ENCODE measurements around the gene PLAAT3.
"Not testable (repeated sequence)": the region's sequence is repeated elsewhere in the genome, so short reads cannot be mapped to it uniquely, and the experiment has no call there.

Gene PLAAT3

GRCh38 chr11:63608353-63609345 lies 5.6 kb downstream of the PLAAT3 start:
- no peak overlapping the region for H3K27ac ChIP-seq (ENCODE audit: low read depth, low read length, poor library complexity, severe bottlenecking)
- TF ChIP-seq CTCF (IDR thresholded peaks at IDR 0.05; ENCODE audit: low read length), result no peak
- TF ChIP-seq EZH2 (IDR thresholded peaks at IDR 0.05; ENCODE audit: borderline replicate concordance, low read length), result no peak
- H3F3A ChIP-seq (ENCODE audit: insufficient read depth, low read length), result no peaks in the 10 kb centered on the region
- no peaks in the 10 kb centered on the region for H3K36me3 ChIP-seq (ENCODE audit: insufficient read depth, low read length)
- no peak overlapping the region for H3K4me2 ChIP-seq (ENCODE audit: low read length)
- no peak overlapping the region for H3K9ac ChIP-seq (ENCODE audit: low read length)
- no peak overlapping the region for H3K4me3 ChIP-seq (ENCODE audit: low read depth, low read length, poor library complexity, severe bottlenecking)
- no peaks in the 10 kb centered on the region for H3K79me2 ChIP-seq (ENCODE audit: insufficient read depth, low read length)
- no peaks in the 10 kb centered on the region for H3K9me2 ChIP-seq (ENCODE audit: low read depth, low read length)
- H3K9me3 ChIP-seq (ENCODE audit: low read length), result no peaks in the 10 kb centered on the region
- H4K20me1 ChIP-seq (ENCODE audit: insufficient read depth, low read length), result no peaks in the 10 kb centered on the region
- H2AFZ ChIP-seq (ENCODE audit: low read length), result no peak overlapping the region
- no peaks in the 10 kb centered on the region for H3K27me3 ChIP-seq (ENCODE audit: insufficient read depth, low read length)
- H3K4me1 ChIP-seq (ENCODE audit: insufficient read depth, low read length, severe bottlenecking), result peaks cover 2% of the 10 kb centered on the region

- Histone ChIP-seq H3K4me3 (ENCODE audit: low read depth, low read length, poor library complexity, severe bottlenecking) (no peak overlapping the region), H3K9ac (ENCODE audit: low read length) (no peak overlapping the region), H3K9me3 (ENCODE audit: low read length) (no peaks in the 10 kb centered on the region), H3F3A (ENCODE audit: insufficient read depth, low read length) (no peaks in the 10 kb centered on the region), H3K4me2 (ENCODE audit: low read length) (no peak overlapping the region), H4K20me1 (ENCODE audit: insufficient read depth, low read length) (no peaks in the 10 kb centered on the region), H3K79me2 (ENCODE audit: insufficient read depth, low read length) (no peaks in the 10 kb centered on the region), H3K27me3 (ENCODE audit: insufficient read depth, low read length) (no peaks in the 10 kb centered on the region), H3K4me1 (ENCODE audit: insufficient read depth, low read length, severe bottlenecking) (no peaks in the 10 kb centered on the region), H3K36me3 (ENCODE audit: insufficient read depth, low read length) (no peaks in the 10 kb centered on the region), H2AFZ (ENCODE audit: low read length) (no peak overlapping the region), H3K9me2 (ENCODE audit: low read depth, low read length) (no peaks in the 10 kb centered on the region), H3K27ac (ENCODE audit: low read depth, low read length, poor library complexity, severe bottlenecking) (no peak overlapping the region)
- TF ChIP-seq EZH2 (IDR thresholded peaks at IDR 0.05; ENCODE audit: borderline replicate concordance, low read length) (no peak), CTCF (IDR thresholded peaks at IDR 0.05; ENCODE audit: low read length) (no peak)
These were observed 11.1 kb downstream of the PLAAT3 start for GRCh38 chr11:63603180-63603518.

- H3F3A ChIP-seq (ENCODE audit: insufficient read depth, low read length); H3K79me2 ChIP-seq (ENCODE audit: insufficient read depth, low read length); H3K9ac ChIP-seq (ENCODE audit: low read length); H3K27ac ChIP-seq (ENCODE audit: low read depth, low read length, poor library complexity, severe bottlenecking); H3K4me1 ChIP-seq (ENCODE audit: insufficient read depth, low read length, severe bottlenecking); H3K9me2 ChIP-seq (ENCODE audit: low read depth, low read length); H2AFZ ChIP-seq (ENCODE audit: low read length); H3K36me3 ChIP-seq (ENCODE audit: insufficient read depth, low read length); H4K20me1 ChIP-seq (ENCODE audit: insufficient read depth, low read length); H3K9me3 ChIP-seq (ENCODE audit: low read length); H3K27me3 ChIP-seq (ENCODE audit: insufficient read depth, low read length); H3K4me3 ChIP-seq (ENCODE audit: low read depth, low read length, poor library complexity, severe bottlenecking); H3K4me2 ChIP-seq (ENCODE audit: low read length): not testable (repeated sequence)
These were observed 11.7 kb downstream of the PLAAT3 start for GRCh38 chr11:63602290-63603179.
